ENCODE measurements around the gene PTPRD.

PTPRD gene

DNA sequence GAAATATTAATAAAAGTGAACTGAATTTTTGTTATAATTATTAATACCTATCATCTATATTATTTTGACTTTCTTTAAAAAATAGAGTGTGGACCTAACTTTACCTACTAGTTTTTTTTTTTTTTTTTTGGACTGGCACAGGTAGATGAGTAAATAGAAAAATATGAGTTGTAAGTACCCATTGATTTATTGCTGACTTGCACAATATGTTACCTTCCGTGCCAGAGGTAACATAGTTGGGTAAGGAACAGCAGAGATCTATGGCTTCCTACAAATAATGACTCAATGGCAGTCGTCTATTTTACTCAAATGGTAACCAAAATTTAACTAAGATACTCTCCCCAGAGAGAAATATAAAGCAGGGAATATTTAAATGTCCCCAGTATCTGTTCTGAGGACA is 1212.8 kb downstream of the PTPRD start:
- Histone ChIP-seq H3K4me1 (ENCODE audit: control insufficient read depth, insufficient read depth, low read length) (no peaks in the 10 kb centered on the region), H3K36me3 (ENCODE audit: control insufficient read depth in 2 of 2, insufficient read depth in 1 of 2, low read length in 2 of 2) (no peaks in the 10 kb centered on the region), H3K4me3 (ENCODE audit: low read depth, low read length) (no peak overlapping the region), H3K27ac (ENCODE audit: extremely low read depth, low read depth, low read length) (no peak overlapping the region), H3K9me3 (ENCODE audit: control insufficient read depth, insufficient read depth, low read depth, low read length) (no peaks in the 10 kb centered on the region)
- ChIA-PET POLR2A (no interaction called here), CTCF (no interaction called here)
- TF ChIP-seq ZEB2 (tag by site-specific recombination; IDR thresholded peaks at IDR 0.05) (no peak), TCF7L2 (IDR thresholded peaks at IDR 0.05; ENCODE audit: borderline replicate concordance, low read depth, low read length) (no peak), ZNF394 (tag by site-specific recombination; IDR thresholded peaks at IDR 0.05; ENCODE audit: borderline replicate concordance) (no peak), ZNF132 (tag by site-specific recombination; IDR thresholded peaks at IDR 0.05; ENCODE audit: borderline replicate concordance) (no peak), BCL11B (tag by site-specific recombination; IDR thresholded peaks at IDR 0.05; ENCODE audit: low read depth) (no peak), RBAK (tag by site-specific recombination; IDR thresholded peaks at IDR 0.05) (no peak), ZNF658 (tag by site-specific recombination; IDR thresholded peaks at IDR 0.05) (no peak), SCRT1 (tag by site-specific recombination; IDR thresholded peaks at IDR 0.05; ENCODE audit: borderline replicate concordance) (no peak), ZNF214 (tag by site-specific recombination; IDR thresholded peaks at IDR 0.05; ENCODE audit: borderline replicate concordance) (no peak)
- TF ChIP-seq, protein P1, sequence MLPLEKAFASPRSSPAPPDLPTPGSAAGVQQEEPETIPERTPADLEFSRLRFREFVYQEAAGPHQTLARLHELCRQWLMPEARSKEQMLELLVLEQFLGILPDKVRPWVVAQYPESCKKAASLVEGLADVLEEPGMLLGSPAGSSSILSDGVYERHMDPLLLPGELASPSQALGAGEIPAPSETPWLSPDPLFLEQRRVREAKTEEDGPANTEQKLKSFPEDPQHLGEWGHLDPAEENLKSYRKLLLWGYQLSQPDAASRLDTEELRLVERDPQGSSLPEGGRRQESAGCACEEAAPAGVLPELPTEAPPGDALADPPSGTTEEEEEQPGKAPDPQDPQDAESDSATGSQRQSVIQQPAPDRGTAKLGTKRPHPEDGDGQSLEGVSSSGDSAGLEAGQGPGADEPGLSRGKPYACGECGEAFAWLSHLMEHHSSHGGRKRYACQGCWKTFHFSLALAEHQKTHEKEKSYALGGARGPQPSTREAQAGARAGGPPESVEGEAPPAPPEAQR (tag by site-specific recombination; IDR thresholded peaks at IDR 0.05) = no peak

DNA sequence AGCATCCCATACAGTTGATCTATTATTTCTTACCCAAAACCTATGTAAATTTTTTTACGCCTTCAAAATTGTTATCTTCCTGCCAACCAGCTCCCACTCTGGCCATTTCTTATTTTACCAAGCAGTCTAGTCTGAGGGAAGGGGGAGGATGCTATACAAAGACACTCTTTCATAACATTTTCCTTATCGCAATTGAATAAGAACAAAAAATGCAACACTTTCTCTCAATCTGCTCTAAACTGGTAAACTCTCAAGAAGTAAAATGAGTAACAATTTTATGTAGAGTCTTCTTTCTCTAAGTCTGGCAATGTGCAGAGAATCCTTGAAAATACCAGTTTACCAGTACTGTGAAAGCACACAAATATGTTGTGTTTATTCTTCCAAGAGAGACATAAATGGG is 1216.3 kb downstream of the PTPRD start:
- Histone ChIP-seq H3K27ac (ENCODE audit: extremely low read depth, low read depth, low read length) (no peak overlapping the region), H3K9me3 (ENCODE audit: control insufficient read depth, insufficient read depth, low read depth, low read length) (no peaks in the 10 kb centered on the region), H3K4me1 (ENCODE audit: control insufficient read depth, insufficient read depth, low read length) (no peaks in the 10 kb centered on the region), H3K36me3 (ENCODE audit: control insufficient read depth in 2 of 2, insufficient read depth in 1 of 2, low read length in 2 of 2) (no peaks in the 10 kb centered on the region), H3K4me3 (ENCODE audit: low read depth, low read length) (no peak overlapping the region)
- no peak for TF ChIP-seq ZNF274 (IDR thresholded peaks at IDR 0.05; ENCODE audit: low read length)
- TF ChIP-seq ZNF274 (tag by site-specific recombination; IDR thresholded peaks at IDR 0.05; ENCODE audit: borderline replicate concordance) = no peak
- TF ChIP-seq ZXDB (tag by site-specific recombination; IDR thresholded peaks at IDR 0.05) = no peak
- TF ChIP-seq ZNF391 (tag by site-specific recombination; IDR thresholded peaks at IDR 0.05; ENCODE audit: borderline replicate concordance, low read depth) = no peak
- TF ChIP-seq GLIS2 (tag by site-specific recombination; IDR thresholded peaks at IDR 0.05) = no peak
- TF ChIP-seq, protein P2, sequence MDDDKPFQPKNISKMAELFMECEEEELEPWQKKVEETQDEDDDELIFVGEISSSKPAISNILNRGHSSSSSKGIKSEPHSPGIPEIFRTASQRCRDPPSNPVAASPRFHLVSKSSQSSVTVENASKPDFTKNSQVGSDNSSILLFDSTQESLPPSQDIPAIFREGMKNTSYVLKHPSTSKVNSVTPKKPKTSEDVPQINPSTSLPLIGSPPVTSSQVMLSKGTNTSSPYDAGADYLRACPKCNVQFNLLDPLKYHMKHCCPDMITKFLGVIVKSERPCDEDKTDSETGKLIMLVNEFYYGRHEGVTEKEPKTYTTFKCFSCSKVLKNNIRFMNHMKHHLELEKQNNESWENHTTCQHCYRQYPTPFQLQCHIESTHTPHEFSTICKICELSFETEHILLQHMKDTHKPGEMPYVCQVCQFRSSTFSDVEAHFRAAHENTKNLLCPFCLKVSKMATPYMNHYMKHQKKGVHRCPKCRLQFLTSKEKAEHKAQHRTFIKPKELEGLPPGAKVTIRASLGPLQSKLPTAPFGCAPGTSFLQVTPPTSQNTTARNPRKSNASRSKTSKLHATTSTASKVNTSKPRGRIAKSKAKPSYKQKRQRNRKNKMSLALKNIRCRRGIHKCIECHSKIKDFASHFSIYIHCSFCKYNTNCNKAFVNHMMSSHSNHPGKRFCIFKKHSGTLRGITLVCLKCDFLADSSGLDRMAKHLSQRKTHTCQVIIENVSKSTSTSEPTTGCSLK (tag by site-specific recombination; IDR thresholded peaks at IDR 0.05) = no peak
- TF ChIP-seq, protein P3, sequence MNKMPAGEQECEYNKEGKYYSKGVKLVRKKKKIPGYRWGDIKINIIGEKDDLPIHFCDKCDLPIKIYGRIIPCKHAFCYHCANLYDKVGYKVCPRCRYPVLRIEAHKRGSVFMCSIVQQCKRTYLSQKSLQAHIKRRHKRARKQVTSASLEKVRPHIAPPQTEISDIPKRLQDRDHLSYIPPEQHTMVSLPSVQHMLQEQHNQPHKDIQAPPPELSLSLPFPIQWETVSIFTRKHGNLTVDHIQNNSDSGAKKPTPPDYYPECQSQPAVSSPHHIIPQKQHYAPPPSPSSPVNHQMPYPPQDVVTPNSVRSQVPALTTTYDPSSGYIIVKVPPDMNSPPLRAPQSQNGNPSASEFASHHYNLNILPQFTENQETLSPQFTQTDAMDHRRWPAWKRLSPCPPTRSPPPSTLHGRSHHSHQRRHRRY (tag by site-specific recombination; IDR thresholded peaks at IDR 0.05) = no peak
- no peak for TF ChIP-seq ZNF19 (tag by site-specific recombination; IDR thresholded peaks at IDR 0.05; ENCODE audit: low read depth)
- TF ChIP-seq ZNF585B (tag by site-specific recombination; IDR thresholded peaks at IDR 0.05) = no peak
- TF ChIP-seq, protein P4, sequence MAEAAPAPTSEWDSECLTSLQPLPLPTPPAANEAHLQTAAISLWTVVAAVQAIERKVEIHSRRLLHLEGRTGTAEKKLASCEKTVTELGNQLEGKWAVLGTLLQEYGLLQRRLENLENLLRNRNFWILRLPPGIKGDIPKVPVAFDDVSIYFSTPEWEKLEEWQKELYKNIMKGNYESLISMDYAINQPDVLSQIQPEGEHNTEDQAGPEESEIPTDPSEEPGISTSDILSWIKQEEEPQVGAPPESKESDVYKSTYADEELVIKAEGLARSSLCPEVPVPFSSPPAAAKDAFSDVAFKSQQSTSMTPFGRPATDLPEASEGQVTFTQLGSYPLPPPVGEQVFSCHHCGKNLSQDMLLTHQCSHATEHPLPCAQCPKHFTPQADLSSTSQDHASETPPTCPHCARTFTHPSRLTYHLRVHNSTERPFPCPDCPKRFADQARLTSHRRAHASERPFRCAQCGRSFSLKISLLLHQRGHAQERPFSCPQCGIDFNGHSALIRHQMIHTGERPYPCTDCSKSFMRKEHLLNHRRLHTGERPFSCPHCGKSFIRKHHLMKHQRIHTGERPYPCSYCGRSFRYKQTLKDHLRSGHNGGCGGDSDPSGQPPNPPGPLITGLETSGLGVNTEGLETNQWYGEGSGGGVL (tag by site-specific recombination; IDR thresholded peaks at IDR 0.05) = no peak
- TF ChIP-seq ZNF747 (tag by site-specific recombination; IDR thresholded peaks at IDR 0.05) = no peak
- no peak for TF ChIP-seq KLF9 (tag by site-specific recombination; IDR thresholded peaks at IDR 0.05; ENCODE audit: low read depth)
- TF ChIP-seq ZNF426 (tag by site-specific recombination; IDR thresholded peaks at IDR 0.05) = no peak
- TF ChIP-seq, protein P5, sequence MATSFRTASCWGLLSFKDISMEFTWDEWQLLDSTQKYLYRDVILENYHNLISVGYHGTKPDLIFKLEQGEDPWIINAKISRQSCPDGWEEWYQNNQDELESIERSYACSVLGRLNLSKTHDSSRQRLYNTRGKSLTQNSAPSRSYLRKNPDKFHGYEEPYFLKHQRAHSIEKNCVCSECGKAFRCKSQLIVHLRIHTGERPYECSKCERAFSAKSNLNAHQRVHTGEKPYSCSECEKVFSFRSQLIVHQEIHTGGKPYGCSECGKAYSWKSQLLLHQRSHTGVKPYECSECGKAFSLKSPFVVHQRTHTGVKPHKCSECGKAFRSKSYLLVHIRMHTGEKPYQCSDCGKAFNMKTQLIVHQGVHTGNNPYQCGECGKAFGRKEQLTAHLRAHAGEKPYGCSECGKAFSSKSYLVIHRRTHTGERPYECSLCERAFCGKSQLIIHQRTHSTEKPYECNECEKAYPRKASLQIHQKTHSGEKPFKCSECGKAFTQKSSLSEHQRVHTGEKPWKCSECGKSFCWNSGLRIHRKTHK (tag by site-specific recombination; IDR thresholded peaks at IDR 0.05) = no peak
- no peak for TF ChIP-seq ZFHX2 (tag by site-specific recombination; conservative IDR thresholded peaks at IDR 0.05)
- TF ChIP-seq ZNF2 (tag by site-specific recombination; IDR thresholded peaks at IDR 0.05) = no peak
- TF ChIP-seq ZNF138 (tag by site-specific recombination; IDR thresholded peaks at IDR 0.05; ENCODE audit: borderline replicate concordance) = no peak
- no peak for TF ChIP-seq ZNF830 (tag by site-specific recombination; IDR thresholded peaks at IDR 0.05; ENCODE audit: low read depth)
- POLR2A ChIA-PET = no interaction called here
- CTCF ChIA-PET = interaction anchor here (0.5 kb wide), 1 partner anchor 17 kb away, joined by 3 read pairs; no protein-coding TSS in a partner anchor
